GM12878 (cell line): ENCODE measurements around the gene MGRN1. TPM values are rescaled to one million over a fixed set of nuclear protein-coding genes. Genes with fewer than 3 reads are reported as not detected.

Source experiments
- CHD2 ChIP-seq: IDR thresholded peaks from 2 replicates; pipeline ENCODE4 v1.6.1; 2011; ENCODE audit warnings: low read depth, low read length, improper control_type of control experiment, borderline replicate concordance
- FOS ChIP-seq: IDR thresholded peaks from 3 replicates; pipeline ENCODE4 v1.6.1; 2011; ENCODE audit warnings: borderline replicate concordance; ENCODE audit not compliant: insufficient read length; ENCODE audit errors: extremely low read depth
- JUND ChIP-seq: IDR thresholded peaks from 2 replicates; pipeline ENCODE4 v1.6.1; 2012; ENCODE audit warnings: low read depth, mild to moderate bottlenecking, low read length, improper control_type of control experiment, moderate library complexity
- MEF2A ChIP-seq: IDR thresholded peaks from 2 replicates; pipeline ENCODE4 v1.6.1; 2011; ENCODE audit warnings: low read depth, mild to moderate bottlenecking, low read length, moderate library complexity; ENCODE audit not compliant: insufficient read depth
- MXI1 ChIP-seq: fragments of 150-350 bp; IDR thresholded peaks from 2 replicates; pipeline ENCODE4 v1.6.1; 2011; ENCODE audit warnings: low read depth, mild to moderate bottlenecking, inconsistent platforms, low read length, improper control_type of control experiment
- NBN ChIP-seq: fragments of 450-650 bp; IDR thresholded peaks from 2 replicates; pipeline ENCODE4 v1.6.1; 2016
- NFIC ChIP-seq: IDR thresholded peaks from 2 replicates; pipeline ENCODE4 v1.6.1; 2012; ENCODE audit warnings: low read depth, mild to moderate bottlenecking, inconsistent platforms, low read length, moderate library complexity
- PAX8 ChIP-seq: fragments of 450-650 bp; IDR thresholded peaks from 2 replicates; pipeline ENCODE4 v1.6.1; 2017; ENCODE audit warnings: mild to moderate bottlenecking, moderate library complexity
- RCOR1 ChIP-seq: conservative IDR thresholded peaks from 2 replicates; pipeline ENCODE4 v1.6.1; 2012; ENCODE audit warnings: low read depth, low read length, improper control_type of control experiment
- SMAD5 ChIP-seq: IDR thresholded peaks from 2 replicates; pipeline ENCODE4 v1.6.1; 2016; ENCODE audit warnings: antibody characterized with exemption, low read depth
- TCF3 ChIP-seq: IDR thresholded peaks from 2 replicates; pipeline ENCODE4 v1.6.1; 2012; ENCODE audit warnings: low read depth, mild to moderate bottlenecking, low read length, borderline replicate concordance; ENCODE audit not compliant: insufficient read depth
- TCF7 ChIP-seq: IDR thresholded peaks from 2 replicates; pipeline ENCODE4 v1.6.1; 2014; ENCODE audit warnings: antibody characterized with exemption, borderline replicate concordance
- polyA plus RNA-seq, 11 experiments: library from polyadenylated mRNA; depleted of rRNA in 4 of 11; unstranded in 6 of 11; stranded (reverse) in 5 of 11; fragments of >200 nt; fragmentation: Nextera tagmentation in 4 of 11; fragmentation: Illumina TruSeq in 1 of 11; extraction: Ambion mirVana in 4 of 11; extraction: Trizol in 1 of 11; gene quantifications; 1 replicate in 1 of 11; 2 replicates in 10 of 11; pipeline versions ENCODE4 v1.2.1 to v1.2.3, GENCODE V29; 2011 to 2016; ENCODE audit warnings: inconsistent platforms in 2 of 11, missing spikeins in 2 of 11, low read depth in 1 of 11
- total RNA-seq, 4 experiments: library from RNA; depleted of rRNA in 3 of 4; stranded (reverse); fragments of >200 nt in 3 of 4; fragmentation: Illumina TruSeq in 1 of 4; extraction: Trizol in 1 of 4; gene quantifications; 2 replicates each; pipeline versions ENCODE4 v1.2.1 to v1.2.3, GENCODE V29; 2013 to 2021
- TF ChIP-seq, protein P1 (sequence below): fragments of 450-650 bp; formaldehyde crosslinking; IDR thresholded peaks from 2 replicates; pipeline ENCODE4 v1.4.0; 2020; ENCODE audit warnings: mild to moderate bottlenecking, moderate library complexity
- TF ChIP-seq, protein P2 (sequence below): fragments of 450-650 bp; IDR thresholded peaks from 2 replicates; pipeline ENCODE4 v1.6.1; 2017; ENCODE audit warnings: borderline replicate concordance
- TF ChIP-seq, protein P3 (sequence below): IDR thresholded peaks from 2 replicates; pipeline ENCODE4 v1.6.1; 2012; ENCODE audit warnings: low read depth, low read length, improper control_type of control experiment
- TF ChIP-seq, protein P4 (sequence below): fragments of 450-650 bp; IDR thresholded peaks from 2 replicates; pipeline ENCODE4 v1.6.1; 2017; ENCODE audit warnings: low read depth, mild to moderate bottlenecking, moderate library complexity
- TF ChIP-seq, protein P5 (sequence below): fragments of 450-650 bp; IDR thresholded peaks from 2 replicates; pipeline ENCODE4 v1.6.1; 2017; ENCODE audit warnings: mild to moderate bottlenecking, low read depth, inconsistent platforms; ENCODE audit not compliant: poor library complexity, severe bottlenecking

MGRN1 gene
- total and polyA plus RNA-seq, 10 of the 15 experiments (the other 5 are each of a cell fraction or from before 2014, with no cell fraction given): 0.35 to 86.7 (median 14.6) TPM

DNA sequence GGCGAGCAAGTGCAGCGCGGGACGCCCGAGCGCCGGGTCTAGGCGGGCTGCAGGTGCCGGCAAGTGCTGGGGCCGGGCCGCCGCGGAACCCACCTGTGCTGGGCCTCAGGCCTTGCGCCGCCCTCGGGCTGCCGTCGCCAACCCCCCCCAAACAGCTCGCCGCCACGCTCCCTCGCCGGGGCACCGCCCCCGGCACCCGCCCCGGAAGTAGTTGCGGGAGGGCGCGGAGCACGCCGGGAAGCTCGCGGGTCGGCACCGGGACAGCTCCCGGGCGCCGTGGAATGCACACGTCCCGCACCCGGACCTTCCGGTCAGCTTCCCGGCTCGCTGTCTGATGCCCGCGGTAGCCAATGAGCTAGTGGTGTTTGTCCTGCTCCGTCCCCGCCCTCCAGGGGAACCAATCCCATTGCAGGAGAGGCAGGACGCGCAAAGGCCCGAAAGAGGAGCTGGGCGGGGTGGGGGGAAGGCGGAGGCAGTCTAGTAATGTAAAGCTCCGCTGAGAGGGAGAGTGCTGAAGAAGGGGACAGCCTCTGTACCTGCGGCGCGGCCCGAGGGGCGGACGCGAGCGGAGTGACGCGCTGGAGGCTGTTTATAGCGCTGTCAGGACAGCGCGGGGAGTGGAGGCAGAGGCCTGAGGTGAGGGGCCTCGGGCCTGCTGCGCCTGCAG is 109.6 kb downstream of the MGRN1 start, which contains the start of the genes ANKS3 and DNAAF8 (continued):
- TF ChIP-seq, protein P1, sequence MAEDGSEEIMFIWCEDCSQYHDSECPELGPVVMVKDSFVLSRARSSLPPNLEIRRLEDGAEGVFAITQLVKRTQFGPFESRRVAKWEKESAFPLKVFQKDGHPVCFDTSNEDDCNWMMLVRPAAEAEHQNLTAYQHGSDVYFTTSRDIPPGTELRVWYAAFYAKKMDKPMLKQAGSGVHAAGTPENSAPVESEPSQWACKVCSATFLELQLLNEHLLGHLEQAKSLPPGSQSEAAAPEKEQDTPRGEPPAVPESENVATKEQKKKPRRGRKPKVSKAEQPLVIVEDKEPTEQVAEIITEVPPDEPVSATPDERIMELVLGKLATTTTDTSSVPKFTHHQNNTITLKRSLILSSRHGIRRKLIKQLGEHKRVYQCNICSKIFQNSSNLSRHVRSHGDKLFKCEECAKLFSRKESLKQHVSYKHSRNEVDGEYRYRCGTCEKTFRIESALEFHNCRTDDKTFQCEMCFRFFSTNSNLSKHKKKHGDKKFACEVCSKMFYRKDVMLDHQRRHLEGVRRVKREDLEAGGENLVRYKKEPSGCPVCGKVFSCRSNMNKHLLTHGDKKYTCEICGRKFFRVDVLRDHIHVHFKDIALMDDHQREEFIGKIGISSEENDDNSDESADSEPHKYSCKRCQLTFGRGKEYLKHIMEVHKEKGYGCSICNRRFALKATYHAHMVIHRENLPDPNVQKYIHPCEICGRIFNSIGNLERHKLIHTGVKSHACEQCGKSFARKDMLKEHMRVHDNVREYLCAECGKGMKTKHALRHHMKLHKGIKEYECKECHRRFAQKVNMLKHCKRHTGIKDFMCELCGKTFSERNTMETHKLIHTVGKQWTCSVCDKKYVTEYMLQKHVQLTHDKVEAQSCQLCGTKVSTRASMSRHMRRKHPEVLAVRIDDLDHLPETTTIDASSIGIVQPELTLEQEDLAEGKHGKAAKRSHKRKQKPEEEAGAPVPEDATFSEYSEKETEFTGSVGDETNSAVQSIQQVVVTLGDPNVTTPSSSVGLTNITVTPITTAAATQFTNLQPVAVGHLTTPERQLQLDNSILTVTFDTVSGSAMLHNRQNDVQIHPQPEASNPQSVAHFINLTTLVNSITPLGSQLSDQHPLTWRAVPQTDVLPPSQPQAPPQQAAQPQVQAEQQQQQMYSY (CRISPR knock-in tag): no peak
- TF ChIP-seq TCF3 (0 out of 2 replicates have a peak, but pooled peaks have one; percentile 18), JUND (no peak), FOS (peak; percentile 18), CHD2 (peak; percentile 79), PAX8 (no peak), RCOR1 (no peak), NBN (no peak), MXI1 (peak; percentile 82), NFIC (no peak), TCF7 (no peak), SMAD5 (no peak), MEF2A (no peak)
- TF ChIP-seq, protein P2, sequence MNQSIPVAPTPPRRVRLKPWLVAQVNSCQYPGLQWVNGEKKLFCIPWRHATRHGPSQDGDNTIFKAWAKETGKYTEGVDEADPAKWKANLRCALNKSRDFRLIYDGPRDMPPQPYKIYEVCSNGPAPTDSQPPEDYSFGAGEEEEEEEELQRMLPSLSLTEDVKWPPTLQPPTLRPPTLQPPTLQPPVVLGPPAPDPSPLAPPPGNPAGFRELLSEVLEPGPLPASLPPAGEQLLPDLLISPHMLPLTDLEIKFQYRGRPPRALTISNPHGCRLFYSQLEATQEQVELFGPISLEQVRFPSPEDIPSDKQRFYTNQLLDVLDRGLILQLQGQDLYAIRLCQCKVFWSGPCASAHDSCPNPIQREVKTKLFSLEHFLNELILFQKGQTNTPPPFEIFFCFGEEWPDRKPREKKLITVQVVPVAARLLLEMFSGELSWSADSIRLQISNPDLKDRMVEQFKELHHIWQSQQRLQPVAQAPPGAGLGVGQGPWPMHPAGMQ: no peak
- TF ChIP-seq, protein P3, sequence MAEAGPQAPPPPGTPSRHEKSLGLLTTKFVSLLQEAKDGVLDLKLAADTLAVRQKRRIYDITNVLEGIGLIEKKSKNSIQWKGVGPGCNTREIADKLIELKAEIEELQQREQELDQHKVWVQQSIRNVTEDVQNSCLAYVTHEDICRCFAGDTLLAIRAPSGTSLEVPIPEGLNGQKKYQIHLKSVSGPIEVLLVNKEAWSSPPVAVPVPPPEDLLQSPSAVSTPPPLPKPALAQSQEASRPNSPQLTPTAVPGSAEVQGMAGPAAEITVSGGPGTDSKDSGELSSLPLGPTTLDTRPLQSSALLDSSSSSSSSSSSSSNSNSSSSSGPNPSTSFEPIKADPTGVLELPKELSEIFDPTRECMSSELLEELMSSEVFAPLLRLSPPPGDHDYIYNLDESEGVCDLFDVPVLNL: peak; percentile 62; the same call in 1 of the 2 replicates
- TF ChIP-seq, protein P4, sequence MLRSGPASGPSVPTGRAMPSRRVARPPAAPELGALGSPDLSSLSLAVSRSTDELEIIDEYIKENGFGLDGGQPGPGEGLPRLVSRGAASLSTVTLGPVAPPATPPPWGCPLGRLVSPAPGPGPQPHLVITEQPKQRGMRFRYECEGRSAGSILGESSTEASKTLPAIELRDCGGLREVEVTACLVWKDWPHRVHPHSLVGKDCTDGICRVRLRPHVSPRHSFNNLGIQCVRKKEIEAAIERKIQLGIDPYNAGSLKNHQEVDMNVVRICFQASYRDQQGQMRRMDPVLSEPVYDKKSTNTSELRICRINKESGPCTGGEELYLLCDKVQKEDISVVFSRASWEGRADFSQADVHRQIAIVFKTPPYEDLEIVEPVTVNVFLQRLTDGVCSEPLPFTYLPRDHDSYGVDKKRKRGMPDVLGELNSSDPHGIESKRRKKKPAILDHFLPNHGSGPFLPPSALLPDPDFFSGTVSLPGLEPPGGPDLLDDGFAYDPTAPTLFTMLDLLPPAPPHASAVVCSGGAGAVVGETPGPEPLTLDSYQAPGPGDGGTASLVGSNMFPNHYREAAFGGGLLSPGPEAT: peak; percentile 41
- TF ChIP-seq, protein P5, sequence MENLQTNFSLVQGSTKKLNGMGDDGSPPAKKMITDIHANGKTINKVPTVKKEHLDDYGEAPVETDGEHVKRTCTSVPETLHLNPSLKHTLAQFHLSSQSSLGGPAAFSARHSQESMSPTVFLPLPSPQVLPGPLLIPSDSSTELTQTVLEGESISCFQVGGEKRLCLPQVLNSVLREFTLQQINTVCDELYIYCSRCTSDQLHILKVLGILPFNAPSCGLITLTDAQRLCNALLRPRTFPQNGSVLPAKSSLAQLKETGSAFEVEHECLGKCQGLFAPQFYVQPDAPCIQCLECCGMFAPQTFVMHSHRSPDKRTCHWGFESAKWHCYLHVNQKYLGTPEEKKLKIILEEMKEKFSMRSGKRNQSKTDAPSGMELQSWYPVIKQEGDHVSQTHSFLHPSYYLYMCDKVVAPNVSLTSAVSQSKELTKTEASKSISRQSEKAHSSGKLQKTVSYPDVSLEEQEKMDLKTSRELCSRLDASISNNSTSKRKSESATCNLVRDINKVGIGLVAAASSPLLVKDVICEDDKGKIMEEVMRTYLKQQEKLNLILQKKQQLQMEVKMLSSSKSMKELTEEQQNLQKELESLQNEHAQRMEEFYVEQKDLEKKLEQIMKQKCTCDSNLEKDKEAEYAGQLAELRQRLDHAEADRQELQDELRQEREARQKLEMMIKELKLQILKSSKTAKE: no peak
